ENCODE results near the gene ITIH4. TPM values are rescaled to one million over a fixed set of nuclear protein-coding genes. Genes with fewer than 3 reads are reported as not detected.

The ITIH4 gene
- total RNA-seq, 2 donors from 2014 or later, result 4.9 to 5.5 TPM

DNA sequence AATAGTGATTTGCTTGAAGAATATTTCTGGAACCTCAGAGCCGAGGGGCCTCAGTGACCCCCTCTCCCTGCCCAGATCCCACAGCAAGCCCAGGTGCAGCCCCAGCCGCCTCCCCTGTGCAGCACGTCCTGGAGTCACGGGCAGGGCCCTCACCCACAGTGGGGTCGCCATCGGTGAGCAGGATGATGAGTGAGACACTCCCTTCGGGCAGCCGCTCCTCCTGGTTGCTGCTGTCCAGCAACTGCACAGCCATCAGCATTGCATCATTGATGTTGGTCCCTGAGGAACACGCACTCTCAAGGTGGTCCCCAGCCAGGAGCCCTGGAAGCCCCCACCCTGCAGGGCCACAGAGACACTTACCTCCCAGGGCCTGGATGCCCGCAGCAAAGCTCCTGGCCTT is 6.4 kb downstream of the ITIH4 start:
- Histone ChIP-seq H3K4me3 (no peak overlapping the region), H3K4me1 (replicated peaks) (no peaks in the 10 kb centered on the region), H3K27me3 (replicated peaks; ENCODE audit: insufficient read depth) (no peaks in the 10 kb centered on the region), H3K36me3 (no peaks in the 10 kb centered on the region), H3K9me3 (no peaks in the 10 kb centered on the region), H3K27ac (no peak overlapping the region)
- WGBS, result 97% methylated on average over 10 of the region's 10 CpGs
- DNase-seq (ENCODE audit: low spot score), result no peak
- TF ChIP-seq, protein P1, sequence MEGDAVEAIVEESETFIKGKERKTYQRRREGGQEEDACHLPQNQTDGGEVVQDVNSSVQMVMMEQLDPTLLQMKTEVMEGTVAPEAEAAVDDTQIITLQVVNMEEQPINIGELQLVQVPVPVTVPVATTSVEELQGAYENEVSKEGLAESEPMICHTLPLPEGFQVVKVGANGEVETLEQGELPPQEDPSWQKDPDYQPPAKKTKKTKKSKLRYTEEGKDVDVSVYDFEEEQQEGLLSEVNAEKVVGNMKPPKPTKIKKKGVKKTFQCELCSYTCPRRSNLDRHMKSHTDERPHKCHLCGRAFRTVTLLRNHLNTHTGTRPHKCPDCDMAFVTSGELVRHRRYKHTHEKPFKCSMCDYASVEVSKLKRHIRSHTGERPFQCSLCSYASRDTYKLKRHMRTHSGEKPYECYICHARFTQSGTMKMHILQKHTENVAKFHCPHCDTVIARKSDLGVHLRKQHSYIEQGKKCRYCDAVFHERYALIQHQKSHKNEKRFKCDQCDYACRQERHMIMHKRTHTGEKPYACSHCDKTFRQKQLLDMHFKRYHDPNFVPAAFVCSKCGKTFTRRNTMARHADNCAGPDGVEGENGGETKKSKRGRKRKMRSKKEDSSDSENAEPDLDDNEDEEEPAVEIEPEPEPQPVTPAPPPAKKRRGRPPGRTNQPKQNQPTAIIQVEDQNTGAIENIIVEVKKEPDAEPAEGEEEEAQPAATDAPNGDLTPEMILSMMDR (IDR thresholded peaks at IDR 0.05), result no peak
- no peak for TF ChIP-seq POLR2A (IDR thresholded peaks at IDR 0.05)
- TF ChIP-seq POLR2AphosphoS5 (IDR thresholded peaks at IDR 0.05), result no peak
- intact Hi-C loops (cut with DNase I), result no loop called here

DNA sequence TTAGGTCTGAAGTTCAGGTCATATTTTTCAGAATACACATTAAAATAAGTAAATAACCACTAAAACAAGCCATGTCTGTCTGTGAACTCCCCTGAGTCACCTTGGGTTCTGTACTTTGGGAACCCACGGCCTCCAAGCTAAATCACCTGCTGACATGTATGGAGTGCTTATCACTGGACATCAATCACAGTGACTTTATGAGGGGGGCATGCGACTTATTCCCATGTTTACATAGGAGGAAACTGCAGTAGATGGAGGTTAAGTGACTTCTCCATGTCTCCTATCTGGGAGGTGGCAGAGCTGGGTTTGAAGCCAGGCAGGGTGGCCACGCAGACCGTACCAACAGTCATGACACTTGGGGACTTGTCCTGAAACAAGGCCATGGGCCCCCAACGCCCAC is 8.1 kb downstream of the ITIH4 start:
- no peak overlapping the region for H3K27ac ChIP-seq
- no peaks in the 10 kb centered on the region for H3K27me3 ChIP-seq (replicated peaks; ENCODE audit: insufficient read depth)
- DNase-seq (ENCODE audit: low spot score), result no peak
- TF ChIP-seq POLR2A (IDR thresholded peaks at IDR 0.05), result no peak
- TF ChIP-seq, protein P1 (IDR thresholded peaks at IDR 0.05), result no peak
- no peak for TF ChIP-seq POLR2AphosphoS5 (IDR thresholded peaks at IDR 0.05)
- H3K4me3 ChIP-seq, result no peak overlapping the region
- H3K4me1 ChIP-seq (replicated peaks), result no peaks in the 10 kb centered on the region
- 87% methylated on average over 5 of the region's 5 CpGs for WGBS
- no peaks in the 10 kb centered on the region for H3K36me3 ChIP-seq
- H3K9me3 ChIP-seq, result no peaks in the 10 kb centered on the region
- intact Hi-C loops (cut with DNase I), result no loop called here

DNA sequence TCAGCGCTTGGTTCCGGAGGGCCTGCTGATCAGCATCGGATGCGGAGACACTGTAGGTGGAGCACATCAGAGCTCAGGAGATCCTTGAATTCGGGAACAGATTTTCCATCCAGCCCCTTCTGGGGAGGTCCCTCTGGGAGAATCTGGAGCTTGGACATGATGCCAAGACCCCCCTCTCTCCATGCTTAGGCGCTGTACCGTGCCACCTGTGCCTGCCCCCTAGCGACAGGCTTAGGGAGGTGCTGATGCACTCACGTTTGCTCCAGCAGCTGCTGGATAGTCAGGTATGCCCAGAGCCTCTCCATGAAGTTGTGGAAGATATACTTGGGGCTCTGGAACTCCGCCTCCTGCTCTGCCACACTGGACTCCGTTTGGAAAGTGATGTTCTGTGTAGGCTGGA is 9.7 kb downstream of the ITIH4 start:
- H3K4me3 ChIP-seq, result no peak overlapping the region
- intact Hi-C loops (cut with DNase I), result no loop called here
- H3K27me3 ChIP-seq (replicated peaks; ENCODE audit: insufficient read depth), result no peaks in the 10 kb centered on the region
- WGBS, result 65% methylated on average over 11 of the region's 11 CpGs
- H3K36me3 ChIP-seq, result no peaks in the 10 kb centered on the region
- no peaks in the 10 kb centered on the region for H3K4me1 ChIP-seq (replicated peaks)
- no peak for DNase-seq (ENCODE audit: low spot score)
- H3K27ac ChIP-seq, result no peak overlapping the region
- no peaks in the 10 kb centered on the region for H3K9me3 ChIP-seq
- TF ChIP-seq POLR2AphosphoS5 (IDR thresholded peaks at IDR 0.05), result no peak
- TF ChIP-seq, protein P1 (IDR thresholded peaks at IDR 0.05), result no peak
- TF ChIP-seq POLR2A (IDR thresholded peaks at IDR 0.05), result no peak

DNA sequence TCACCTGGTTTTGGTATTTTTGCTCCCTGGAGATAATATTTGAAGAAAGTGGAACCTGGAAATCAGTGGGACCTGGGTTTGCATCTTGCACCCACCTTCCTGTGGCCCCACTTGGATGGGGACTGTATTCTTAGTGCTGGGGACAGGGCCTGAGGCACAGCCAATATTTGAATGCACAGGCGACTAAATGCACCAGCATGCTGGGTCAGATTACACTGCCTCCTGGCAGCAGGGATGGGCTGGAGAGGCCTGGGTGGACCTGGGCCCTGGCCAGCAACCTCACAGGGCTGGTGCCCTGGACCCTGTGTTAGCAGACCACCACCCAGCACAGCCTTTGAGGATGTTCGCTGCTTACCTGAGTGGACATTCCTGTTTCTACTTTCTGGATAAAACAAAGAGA is 10.5 kb downstream of the ITIH4 start:
- TF ChIP-seq POLR2A (IDR thresholded peaks at IDR 0.05) (no peak), POLR2AphosphoS5 (IDR thresholded peaks at IDR 0.05) (no peak)
- TF ChIP-seq, protein P1 (IDR thresholded peaks at IDR 0.05), result no peak
- no peak for DNase-seq (ENCODE audit: low spot score)
- Histone ChIP-seq H3K9me3 (no peaks in the 10 kb centered on the region), H3K4me1 (replicated peaks) (no peaks in the 10 kb centered on the region), H3K36me3 (no peaks in the 10 kb centered on the region), H3K4me3 (no peak overlapping the region), H3K27ac (no peak overlapping the region), H3K27me3 (replicated peaks; ENCODE audit: insufficient read depth) (no peaks in the 10 kb centered on the region)
- intact Hi-C loops (cut with DNase I), result no loop called here
- 80% methylated on average over 2 of the region's 2 CpGs for WGBS

DNA sequence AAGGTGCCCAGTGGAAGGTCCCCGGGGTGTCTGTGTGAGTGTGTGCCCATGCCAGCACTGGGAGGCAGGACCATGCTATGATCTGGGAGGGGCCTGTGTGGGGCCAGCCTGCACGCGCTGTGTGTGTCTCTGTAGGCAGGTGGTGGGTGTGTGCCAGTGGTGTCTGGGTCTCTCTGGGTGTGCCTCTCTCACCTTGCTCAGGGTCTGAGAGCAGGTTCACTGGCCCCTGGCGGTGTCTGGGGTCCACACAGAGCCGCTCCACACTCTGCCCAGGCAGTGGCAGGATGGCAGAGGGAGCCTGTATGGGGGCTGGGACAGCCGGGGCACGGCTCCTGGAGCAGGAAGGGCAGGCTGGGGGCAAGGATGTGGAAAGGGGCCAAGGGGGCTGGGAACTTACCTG is 12.6 kb downstream of the ITIH4 start:
- no peaks in the 10 kb centered on the region for H3K36me3 ChIP-seq
- 91% methylated on average over 7 of the region's 7 CpGs for WGBS
- no peak overlapping the region for H3K4me3 ChIP-seq
- no peaks in the 10 kb centered on the region for H3K4me1 ChIP-seq (replicated peaks)
- DNase-seq (ENCODE audit: low spot score), result no peak
- intact Hi-C loops (cut with DNase I), result no loop called here
- H3K27ac ChIP-seq, result no peak overlapping the region
- H3K9me3 ChIP-seq, result no peaks in the 10 kb centered on the region
- H3K27me3 ChIP-seq (replicated peaks; ENCODE audit: insufficient read depth), result no peaks in the 10 kb centered on the region
- TF ChIP-seq POLR2AphosphoS5 (IDR thresholded peaks at IDR 0.05) (no peak), POLR2A (IDR thresholded peaks at IDR 0.05) (no peak)
- TF ChIP-seq, protein P1 (IDR thresholded peaks at IDR 0.05), result no peak
